Measurements from ENCODE around the gene GABRB3. TPM values are rescaled to one million over a fixed set of nuclear protein-coding genes. Genes with fewer than 3 reads are reported as not detected.

Gene GABRB3
- total and polyA plus RNA-seq, 2 of the 8 experiments (the other 6 are each of a cell fraction or from before 2014, with no cell fraction given), result 98.8 to 163 TPM

DNA sequence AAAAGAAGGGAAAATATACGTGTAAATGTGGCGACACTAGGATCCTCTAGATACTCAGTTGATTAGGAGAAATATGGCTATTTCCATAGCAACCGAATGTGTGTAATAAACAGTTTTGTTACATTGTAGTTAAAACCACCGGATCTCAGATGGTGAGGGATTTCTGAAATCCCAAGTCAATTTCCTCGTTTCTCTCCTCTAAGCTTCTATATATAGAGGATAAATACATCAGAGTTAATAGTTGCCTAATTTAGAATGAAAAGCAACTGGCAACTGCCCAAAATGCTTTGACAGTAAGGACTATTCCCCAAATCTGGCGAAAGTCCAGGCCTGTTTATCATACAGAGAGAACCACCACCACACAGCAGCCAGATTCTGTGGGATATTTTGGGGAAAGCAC, 112.6 kb downstream of the GABRB3 start:
- Histone ChIP-seq H3K79me1 (ENCODE audit: low read depth, low read length) (peaks cover 13% of the 10 kb centered on the region), H3K4me1 (replicated peaks in 1 of 4; ENCODE audit: control insufficient read depth in 3 of 4, insufficient read depth in 4 of 4, low read length in 3 of 4) (peaks cover 0 to 9% (median 1%) of the 10 kb centered on the region in 4 experiments; a peak in 2 of 7 replicates), H3K27me3 (replicated peaks in 1 of 4; ENCODE audit: control insufficient read depth in 3 of 4, extremely low read depth in 1 of 4, insufficient read depth in 3 of 4, low read length in 3 of 4) (no peaks in the 10 kb centered on the region), H3K56ac (replicated peaks; ENCODE audit: insufficient read length, low read depth, low read length) (no peak overlapping the region), H2BK120ac (replicated peaks; ENCODE audit: low read depth, low read length) (no peak overlapping the region), H4K5ac (ENCODE audit: insufficient read length, low read depth, low read length) (no peak overlapping the region), H2BK5ac (ENCODE audit: low read depth, low read length) (no peak overlapping the region), H3K27ac (ENCODE audit: low read depth, low read length) (no peak overlapping the region; the same call in 1 of the 2 replicates), H2AFZ (ENCODE audit: low read length) (no peak overlapping the region), H3K23ac (ENCODE audit: insufficient read length) (no peak overlapping the region), H3K14ac (ENCODE audit: insufficient read length) (no peak overlapping the region), H4K91ac (replicated peaks; ENCODE audit: insufficient read length, low read length) (no peak overlapping the region), H4K20me1 (replicated peaks in 1 of 2; ENCODE audit: control insufficient read depth in 1 of 2, insufficient read depth in 2 of 2, low read length in 2 of 2) (peaks cover 0 to 6% of the 10 kb centered on the region in 2 experiments), H3K9ac (replicated peaks in 1 of 4; ENCODE audit: extremely low read depth in 1 of 4, low read depth in 3 of 4, low read length in 3 of 4) (no peak overlapping the region), H2BK15ac (ENCODE audit: low read length) (no peak overlapping the region), H3K4me2 (ENCODE audit: insufficient read depth in 1 of 2, low read depth in 2 of 2, low read length in 2 of 2) (no peak overlapping the region), H3K18ac (ENCODE audit: extremely low read depth, low read length) (no peak overlapping the region), H3K23me2 (ENCODE audit: low read depth, low read length) (no peaks in the 10 kb centered on the region), H3K4ac (replicated peaks; ENCODE audit: insufficient read length, low read depth, low read length) (no peak overlapping the region), H3K9me3 (ENCODE audit: insufficient read depth in 2 of 2, low read depth in 1 of 2, low read length in 1 of 2) (no peaks in the 10 kb centered on the region), H2BK20ac (ENCODE audit: low read length) (no peak overlapping the region), H3K36me3 (ENCODE audit: control insufficient read depth in 2 of 4, insufficient read depth in 4 of 4, low read length in 3 of 4) (no peaks in the 10 kb centered on the region), H2BK12ac (ENCODE audit: low read depth, low read length) (no peak overlapping the region), H4K8ac (ENCODE audit: extremely low read depth, insufficient read depth, low read length) (no peak overlapping the region), H2AK5ac (ENCODE audit: low read depth, low read length) (no peak overlapping the region), H3K4me3 (ENCODE audit: extremely low read depth in 1 of 4, insufficient read depth in 2 of 4, low read depth in 3 of 4, low read length in 4 of 4) (no peak overlapping the region), H3K79me2 (ENCODE audit: control insufficient read depth in 1 of 2, insufficient read depth in 2 of 2, low read length in 2 of 2) (peaks cover 0 to 80% of the 10 kb centered on the region in 2 experiments; a peak in 2 of 4 replicates)
- DNase-seq (ENCODE audit: low read depth in 1 of 2, low spot score in 2 of 2) (no peak), FAIRE-seq (no peak)
- no peak for TF ChIP-seq CHD1 (IDR thresholded peaks at IDR 0.05; ENCODE audit: low read depth, low read length)
- 92% methylated on average over 6 of the region's 6 CpGs; no CpG with 5 or more reads in 1 of the 2 experiments for WGBS, 2 experiments (ENCODE audit: extremely low coverage in 1 of 2, insufficient coverage in 1 of 2, insufficient read length in 1 of 2, insufficient replicate concordance in 2 of 2, low coverage in 1 of 2, low lambda C conversion rate in 2 of 2, missing lambda C conversion rate in 1 of 2)
- CTCF ChIA-PET (ENCODE audit: partially characterized antibody), result no interaction called here
- POLR2A ChIA-PET (ENCODE audit: partially characterized antibody), result no interaction called here

All from H1 (cell line).